Measurements from ENCODE around the gene TRPC4AP.
"Not testable (repeated sequence)": the region's sequence is repeated elsewhere in the genome, so short reads cannot be mapped to it uniquely, and the experiment has no call there.

TRPC4AP gene

GRCh38 chr20:35121186-35121585 is 28.6 kb upstream of the TRPC4AP start:
- Histone ChIP-seq H3K27ac (ENCODE audit: low read depth, low read length) (no peak overlapping the region), H3K4me1 (ENCODE audit: control insufficient read depth in 1 of 2, insufficient read depth in 2 of 2, low read length in 2 of 2) (no peaks in the 10 kb centered on the region), H3K9me3 (ENCODE audit: control insufficient read depth in 1 of 2, low read length in 2 of 2) (no peaks in the 10 kb centered on the region), H3K27me3 (ENCODE audit: control insufficient read depth in 1 of 2, insufficient read depth in 2 of 2, low read length in 2 of 2) (no peaks in the 10 kb centered on the region), H3K9ac (ENCODE audit: low read depth in 1 of 2, low read length in 2 of 2) (no peak overlapping the region), H3K4me3 (ENCODE audit: low read depth in 1 of 2, low read length in 2 of 2) (no peak overlapping the region), H3K36me3 (ENCODE audit: control insufficient read depth in 1 of 2, insufficient read depth in 2 of 2, low read length in 2 of 2) (peaks cover 34 to 78% of the 10 kb centered on the region in 2 donors)

DNA sequence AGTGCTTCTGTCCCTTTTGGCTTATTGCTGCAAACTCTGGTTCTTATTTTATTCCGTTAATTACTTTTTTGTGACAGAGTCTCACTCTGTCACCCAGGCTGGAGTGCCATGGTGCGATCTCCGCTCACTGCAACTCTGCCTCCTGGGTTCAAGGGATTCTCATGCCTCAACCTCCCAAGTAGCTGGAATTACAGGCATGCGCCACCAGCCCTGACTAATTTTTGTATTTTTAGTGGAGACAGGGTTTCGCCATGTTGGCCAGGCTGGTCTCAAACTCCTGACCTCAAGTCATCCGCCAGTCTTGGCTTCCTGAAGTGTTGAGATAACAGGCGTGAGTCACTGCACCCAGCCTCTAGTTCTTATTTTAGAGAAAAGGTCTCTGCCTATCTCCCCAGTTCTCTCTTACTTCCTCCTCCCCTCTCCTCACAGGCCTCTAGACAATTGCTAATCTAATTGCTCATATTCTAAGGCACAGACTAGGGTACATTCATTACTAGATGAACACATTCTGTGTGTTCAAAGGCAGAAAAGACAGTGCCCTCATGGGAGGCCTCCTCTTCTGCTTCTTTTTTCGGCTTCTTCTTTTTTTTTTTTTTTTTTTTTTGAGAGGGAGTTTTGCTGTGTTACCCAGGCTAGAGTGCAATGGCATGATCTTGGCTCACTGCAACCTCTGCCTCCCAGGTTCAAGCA is 27.6 kb upstream of the TRPC4AP start:
- no peaks in the 10 kb centered on the region for H3K9me3 ChIP-seq (ENCODE audit: control insufficient read depth in 1 of 2, low read length in 2 of 2)
- H3K4me3 ChIP-seq (ENCODE audit: low read depth in 1 of 2, low read length in 2 of 2), result no peak overlapping the region
- H3K36me3 ChIP-seq (ENCODE audit: control insufficient read depth in 1 of 2, insufficient read depth in 2 of 2, low read length in 2 of 2), result peaks cover 35 to 82% of the 10 kb centered on the region in 2 donors
- no peaks in the 10 kb centered on the region for H3K27me3 ChIP-seq (ENCODE audit: control insufficient read depth in 1 of 2, insufficient read depth in 2 of 2, low read length in 2 of 2)
- no peak overlapping the region for H3K9ac ChIP-seq (ENCODE audit: low read depth in 1 of 2, low read length in 2 of 2)
- H3K27ac ChIP-seq (ENCODE audit: low read depth, low read length), result no peak overlapping the region
- no peaks in the 10 kb centered on the region for H3K4me1 ChIP-seq (ENCODE audit: control insufficient read depth in 1 of 2, insufficient read depth in 2 of 2, low read length in 2 of 2)

DNA sequence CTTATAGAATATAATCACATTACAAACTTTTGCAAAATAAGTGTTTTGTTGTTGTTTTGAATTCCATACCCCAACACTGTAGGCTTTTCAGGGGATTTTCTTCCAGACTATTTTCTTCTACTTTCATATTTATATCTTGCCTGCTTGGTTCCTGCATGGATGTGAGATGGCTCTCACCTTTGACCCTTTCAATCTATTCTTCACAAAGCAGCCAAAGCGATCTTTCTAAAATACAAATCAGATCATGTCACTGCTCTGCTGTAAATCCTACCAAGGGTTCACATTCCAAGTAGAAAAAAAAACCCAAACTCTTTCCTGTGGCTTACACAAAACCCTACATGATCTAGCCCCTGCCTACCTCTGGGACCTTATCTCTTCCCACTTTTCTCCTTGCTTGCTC is 25.0 kb upstream of the TRPC4AP start:
- H3K9ac ChIP-seq (ENCODE audit: low read depth in 1 of 2, low read length in 2 of 2), result no peak overlapping the region
- no peaks in the 10 kb centered on the region for H3K9me3 ChIP-seq (ENCODE audit: control insufficient read depth in 1 of 2, low read length in 2 of 2)
- peaks cover 24 to 60% of the 10 kb centered on the region in 2 donors for H3K36me3 ChIP-seq (ENCODE audit: control insufficient read depth in 1 of 2, insufficient read depth in 2 of 2, low read length in 2 of 2)
- H3K27me3 ChIP-seq (ENCODE audit: control insufficient read depth in 1 of 2, insufficient read depth in 2 of 2, low read length in 2 of 2), result no peaks in the 10 kb centered on the region
- no peak overlapping the region for H3K27ac ChIP-seq (ENCODE audit: low read depth, low read length)
- no peaks in the 10 kb centered on the region for H3K4me1 ChIP-seq (ENCODE audit: control insufficient read depth in 1 of 2, insufficient read depth in 2 of 2, low read length in 2 of 2)
- H3K4me3 ChIP-seq (ENCODE audit: low read depth in 1 of 2, low read length in 2 of 2), result no peak overlapping the region

DNA sequence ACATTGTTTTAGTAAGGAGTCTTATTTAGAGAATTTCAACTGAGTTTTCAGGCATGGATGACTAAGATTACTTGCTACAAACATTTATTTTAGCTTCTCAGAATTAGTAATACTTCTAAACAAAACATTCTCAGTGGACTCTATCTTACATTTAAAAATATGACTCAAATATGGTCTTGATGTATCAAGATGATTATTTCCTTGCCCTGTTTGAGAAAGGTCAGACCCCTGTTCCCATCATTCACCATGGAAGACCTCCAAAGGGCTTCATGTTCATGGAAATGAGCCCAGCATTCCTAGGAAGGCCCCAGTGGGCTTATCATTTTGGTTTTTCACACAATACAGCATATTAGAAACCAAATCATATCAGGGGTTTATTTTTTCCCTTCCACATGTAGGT is 24.6 kb upstream of the TRPC4AP start:
- no peak overlapping the region for H3K9ac ChIP-seq (ENCODE audit: low read depth in 1 of 2, low read length in 2 of 2)
- peaks cover 21 to 57% of the 10 kb centered on the region in 2 donors for H3K36me3 ChIP-seq (ENCODE audit: control insufficient read depth in 1 of 2, insufficient read depth in 2 of 2, low read length in 2 of 2)
- H3K4me3 ChIP-seq (ENCODE audit: low read depth in 1 of 2, low read length in 2 of 2), result no peak overlapping the region
- H3K27me3 ChIP-seq (ENCODE audit: control insufficient read depth in 1 of 2, insufficient read depth in 2 of 2, low read length in 2 of 2), result no peaks in the 10 kb centered on the region
- H3K9me3 ChIP-seq (ENCODE audit: control insufficient read depth in 1 of 2, low read length in 2 of 2), result no peaks in the 10 kb centered on the region
- H3K4me1 ChIP-seq (ENCODE audit: control insufficient read depth in 1 of 2, insufficient read depth in 2 of 2, low read length in 2 of 2), result no peaks in the 10 kb centered on the region
- H3K27ac ChIP-seq (ENCODE audit: low read depth, low read length), result no peak overlapping the region

GRCh38 chr20:35116258-35116657 is 23.7 kb upstream of the TRPC4AP start:
- Histone ChIP-seq H3K27me3 (ENCODE audit: control insufficient read depth in 1 of 2, insufficient read depth in 2 of 2, low read length in 2 of 2) (no peaks in the 10 kb centered on the region), H3K9ac (ENCODE audit: low read depth in 1 of 2, low read length in 2 of 2) (no peak overlapping the region), H3K9me3 (ENCODE audit: control insufficient read depth in 1 of 2, low read length in 2 of 2) (no peaks in the 10 kb centered on the region), H3K27ac (ENCODE audit: low read depth, low read length) (no peak overlapping the region), H3K4me1 (ENCODE audit: control insufficient read depth in 1 of 2, insufficient read depth in 2 of 2, low read length in 2 of 2) (no peaks in the 10 kb centered on the region), H3K36me3 (ENCODE audit: control insufficient read depth in 1 of 2, insufficient read depth in 2 of 2, low read length in 2 of 2) (peaks cover 21 to 50% of the 10 kb centered on the region in 2 donors), H3K4me3 (ENCODE audit: low read depth in 1 of 2, low read length in 2 of 2) (no peak overlapping the region)

DNA sequence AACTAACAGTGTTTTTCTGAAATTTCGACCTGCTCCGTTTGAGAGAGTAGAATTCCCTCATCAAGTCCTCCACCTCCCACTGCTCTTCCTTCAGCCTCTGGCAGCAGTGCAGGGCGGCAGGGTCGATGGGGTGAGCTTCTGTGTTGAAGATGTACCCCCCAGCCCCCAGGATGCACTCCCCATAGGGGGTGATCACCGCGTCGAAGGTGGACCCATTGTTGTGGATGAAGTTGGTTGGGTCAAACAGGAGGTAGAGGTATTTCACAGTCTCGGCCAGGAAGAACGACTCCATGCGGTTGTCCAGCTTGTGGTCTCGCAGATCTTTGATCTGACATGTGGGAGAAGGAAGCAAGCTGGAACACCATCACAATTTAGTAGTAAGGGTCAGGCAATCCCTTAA is 23.0 kb upstream of the TRPC4AP start:
- no peaks in the 10 kb centered on the region for H3K9me3 ChIP-seq (ENCODE audit: control insufficient read depth in 1 of 2, low read length in 2 of 2)
- H3K36me3 ChIP-seq (ENCODE audit: control insufficient read depth in 1 of 2, insufficient read depth in 2 of 2, low read length in 2 of 2), result peaks cover 21 to 46% of the 10 kb centered on the region in 2 donors
- H3K4me3 ChIP-seq (ENCODE audit: low read depth in 1 of 2, low read length in 2 of 2), result no peak overlapping the region
- H3K27me3 ChIP-seq (ENCODE audit: control insufficient read depth in 1 of 2, insufficient read depth in 2 of 2, low read length in 2 of 2), result no peaks in the 10 kb centered on the region
- no peak overlapping the region for H3K27ac ChIP-seq (ENCODE audit: low read depth, low read length)
- H3K9ac ChIP-seq (ENCODE audit: low read depth in 1 of 2, low read length in 2 of 2), result no peak overlapping the region
- H3K4me1 ChIP-seq (ENCODE audit: control insufficient read depth in 1 of 2, insufficient read depth in 2 of 2, low read length in 2 of 2), result no peaks in the 10 kb centered on the region

DNA sequence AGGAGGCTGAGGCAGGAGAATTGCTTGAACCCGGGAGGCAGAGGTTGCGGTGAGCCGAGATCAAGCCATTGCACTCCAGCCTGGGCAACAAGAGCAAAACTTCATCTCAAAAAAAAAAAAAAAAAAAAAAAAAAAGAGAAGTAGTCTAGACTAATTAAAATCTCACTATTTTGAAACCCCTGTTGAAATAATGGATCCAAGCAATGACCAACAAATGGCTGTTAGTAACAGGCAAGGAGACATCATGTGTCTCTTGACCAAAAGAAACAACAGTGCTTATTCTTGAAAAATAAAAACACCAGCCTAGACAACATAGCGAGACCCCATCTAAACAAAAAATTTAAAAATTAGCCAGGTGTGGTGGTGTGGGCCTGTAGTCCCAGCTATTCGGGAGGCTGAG is 19.7 kb upstream of the TRPC4AP start:
- not testable (repeated sequence) for H3K9ac ChIP-seq (ENCODE audit: low read depth in 1 of 2, low read length in 2 of 2); H3K4me3 ChIP-seq (ENCODE audit: low read depth in 1 of 2, low read length in 2 of 2); H3K27me3 ChIP-seq (ENCODE audit: control insufficient read depth in 1 of 2, insufficient read depth in 2 of 2, low read length in 2 of 2); H3K27ac ChIP-seq (ENCODE audit: low read depth, low read length); H3K4me1 ChIP-seq (ENCODE audit: control insufficient read depth in 1 of 2, insufficient read depth in 2 of 2, low read length in 2 of 2); H3K9me3 ChIP-seq (ENCODE audit: control insufficient read depth in 1 of 2, low read length in 2 of 2)
- peaks cover 8 to 19% of the 10 kb centered on the region in 2 donors for H3K36me3 ChIP-seq (ENCODE audit: control insufficient read depth in 1 of 2, insufficient read depth in 2 of 2, low read length in 2 of 2)

GRCh38 chr20:35111141-35111888 is 18.7 kb upstream of the TRPC4AP start:
- Histone ChIP-seq H3K4me3 (ENCODE audit: low read depth in 1 of 2, low read length in 2 of 2) (no peak overlapping the region), H3K27ac (ENCODE audit: low read depth, low read length) (no peak overlapping the region), H3K9me3 (ENCODE audit: control insufficient read depth in 1 of 2, low read length in 2 of 2) (no peaks in the 10 kb centered on the region), H3K27me3 (ENCODE audit: control insufficient read depth in 1 of 2, insufficient read depth in 2 of 2, low read length in 2 of 2) (no peaks in the 10 kb centered on the region), H3K36me3 (ENCODE audit: control insufficient read depth in 1 of 2, insufficient read depth in 2 of 2, low read length in 2 of 2) (peaks cover 8 to 18% of the 10 kb centered on the region in 2 donors), H3K9ac (ENCODE audit: low read depth in 1 of 2, low read length in 2 of 2) (no peak overlapping the region), H3K4me1 (ENCODE audit: control insufficient read depth in 1 of 2, insufficient read depth in 2 of 2, low read length in 2 of 2) (no peaks in the 10 kb centered on the region)

GRCh38 chr20:35108921-35109320 is 16.3 kb upstream of the TRPC4AP start:
- no peaks in the 10 kb centered on the region for H3K9me3 ChIP-seq (ENCODE audit: control insufficient read depth in 1 of 2, low read length in 2 of 2)
- H3K27ac ChIP-seq (ENCODE audit: low read depth, low read length), result no peak overlapping the region
- H3K36me3 ChIP-seq (ENCODE audit: control insufficient read depth in 1 of 2, insufficient read depth in 2 of 2, low read length in 2 of 2), result peaks cover 0 to 4% of the 10 kb centered on the region in 2 donors
- no peak overlapping the region for H3K9ac ChIP-seq (ENCODE audit: low read depth in 1 of 2, low read length in 2 of 2)
- H3K27me3 ChIP-seq (ENCODE audit: control insufficient read depth in 1 of 2, insufficient read depth in 2 of 2, low read length in 2 of 2), result no peaks in the 10 kb centered on the region
- H3K4me1 ChIP-seq (ENCODE audit: control insufficient read depth in 1 of 2, insufficient read depth in 2 of 2, low read length in 2 of 2), result no peaks in the 10 kb centered on the region
- no peak overlapping the region for H3K4me3 ChIP-seq (ENCODE audit: low read depth in 1 of 2, low read length in 2 of 2)

- Histone ChIP-seq H3K27ac (ENCODE audit: low read depth, low read length) (no peak overlapping the region), H3K4me1 (ENCODE audit: control insufficient read depth in 1 of 2, insufficient read depth in 2 of 2, low read length in 2 of 2) (no peaks in the 10 kb centered on the region), H3K36me3 (ENCODE audit: control insufficient read depth in 1 of 2, insufficient read depth in 2 of 2, low read length in 2 of 2) (peaks cover 0 to 4% of the 10 kb centered on the region in 2 donors), H3K27me3 (ENCODE audit: control insufficient read depth in 1 of 2, insufficient read depth in 2 of 2, low read length in 2 of 2) (no peaks in the 10 kb centered on the region), H3K9ac (ENCODE audit: low read depth in 1 of 2, low read length in 2 of 2) (no peak overlapping the region), H3K4me3 (ENCODE audit: low read depth in 1 of 2, low read length in 2 of 2) (no peak overlapping the region), H3K9me3 (ENCODE audit: control insufficient read depth in 1 of 2, low read length in 2 of 2) (no peaks in the 10 kb centered on the region)
These were observed 14.3 kb upstream of the TRPC4AP start for GRCh38 chr20:35106827-35107380.
